HG03469 (cell line): ENCODE measurements around the gene MEF2C.
A peak's percentile ranks its signal among the peaks of the same experiment; 100 is the strongest.
"Not testable (repeated sequence)": the region's sequence is repeated elsewhere in the genome, so short reads cannot be mapped to it uniquely, and the experiment has no call there.

Experiments
- ATAC-seq: cut with Tn5 transposase; IDR thresholded peaks from one replicate; pipeline ENCODE4 v1.9.1; 2021; ENCODE audit warnings: mild to moderate bottlenecking, moderate library complexity, moderate number of reproducible peaks; ENCODE audit not compliant: unreplicated experiment

Gene MEF2C

DNA sequence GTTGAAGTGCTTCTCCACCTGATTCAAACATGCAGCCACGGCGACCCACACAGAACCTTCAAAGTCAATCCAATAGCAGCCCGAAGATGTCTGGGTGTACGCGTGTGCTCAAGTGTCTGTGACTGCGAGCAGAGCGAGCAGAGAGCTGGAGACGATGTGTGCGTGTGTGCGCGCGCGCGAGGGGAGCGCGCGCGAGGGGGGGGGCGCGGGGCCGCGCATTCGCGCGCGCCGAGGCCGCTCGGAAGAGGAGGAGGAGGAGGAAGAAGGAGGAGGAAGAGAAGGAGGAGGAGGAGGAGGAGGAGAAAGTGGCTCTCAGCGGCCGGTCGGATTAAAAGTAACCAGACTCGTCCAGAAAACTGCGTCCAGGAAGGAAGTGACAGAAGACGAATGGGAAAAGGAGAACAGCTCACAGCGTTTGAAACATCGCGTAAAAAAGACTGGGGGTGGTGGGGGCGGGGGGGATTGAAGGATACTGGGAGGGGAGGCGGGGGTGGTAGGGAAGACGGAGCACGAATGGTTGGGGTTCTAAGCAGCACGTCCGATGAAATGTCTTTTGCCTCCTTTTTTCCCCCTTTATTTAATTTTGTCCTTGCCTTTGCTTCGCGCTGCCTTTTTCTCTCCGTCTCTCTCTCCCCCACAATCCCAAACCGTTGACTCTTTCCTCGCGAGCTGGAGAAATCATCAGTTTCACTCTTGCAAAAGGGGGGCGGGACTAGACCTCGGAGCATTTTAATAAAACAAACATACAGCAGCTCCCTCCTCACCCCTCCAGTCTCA is at the start of gene MEF2C:
MEF2C (minus strand) TSS at position 126 of the 777 bp plus-strand sequence. CDS start 59,396 bp downstream, outside the sequence.
- ATAC-seq = peak; percentile 21

DNA sequence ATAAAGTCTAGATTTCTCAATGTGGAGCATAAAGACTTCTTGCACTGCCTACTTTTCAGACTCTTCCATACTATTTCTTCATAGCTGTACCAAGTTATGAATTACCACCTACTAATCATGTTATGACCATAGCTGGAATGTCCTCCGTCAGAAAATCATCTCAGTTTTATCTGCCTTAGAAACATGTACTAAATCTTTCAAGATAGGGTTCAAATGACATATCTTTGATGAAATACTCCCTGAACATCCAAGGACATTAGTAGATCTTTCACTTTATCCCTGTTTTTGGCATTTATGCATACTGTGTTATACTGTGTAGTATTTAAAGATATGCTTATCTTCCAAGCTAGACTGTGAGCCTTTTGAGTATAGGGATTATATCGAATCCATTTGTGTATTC is 49.6 kb upstream of the MEF2C start:
- ATAC-seq = no peak

DNA sequence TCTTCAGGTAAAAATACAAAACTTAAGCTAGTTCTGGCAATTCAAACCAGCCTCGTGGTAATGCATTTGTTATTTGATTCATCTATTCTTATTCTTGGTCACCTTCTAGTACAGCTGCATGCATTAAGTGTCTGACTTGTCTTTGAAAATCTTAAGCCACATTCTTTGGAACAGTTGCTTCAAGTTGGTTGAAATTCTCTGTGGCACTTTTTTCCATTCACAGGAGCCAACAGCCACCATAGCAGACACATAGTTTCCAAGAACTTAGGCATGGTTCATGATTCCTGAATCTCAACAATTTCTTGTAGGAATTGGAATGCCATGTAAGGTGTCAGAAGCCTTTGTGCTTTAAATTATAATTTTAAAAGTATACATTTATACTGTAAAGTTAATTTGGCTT is 47.4 kb upstream of the MEF2C start:
- ATAC-seq = no peak

DNA sequence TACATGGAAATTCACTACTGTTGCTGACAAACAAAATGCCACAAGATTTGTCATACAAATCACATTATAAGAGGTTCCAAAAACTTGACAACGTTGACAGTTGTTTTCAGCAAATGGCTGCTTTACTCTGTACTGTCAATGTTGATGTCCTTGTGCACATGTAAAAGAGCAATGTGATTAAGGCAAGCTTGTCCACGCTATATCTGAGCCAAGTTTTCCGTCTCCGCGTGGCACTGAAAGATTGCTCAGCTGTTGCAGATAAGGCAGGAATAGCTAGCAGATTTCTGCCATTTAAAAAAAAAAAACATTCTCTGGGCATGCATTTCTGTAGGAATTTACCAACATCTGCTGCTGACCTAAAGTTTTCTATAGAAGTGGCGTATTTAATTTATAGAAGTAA is 46.4 kb upstream of the MEF2C start:
- ATAC-seq = no peak

DNA sequence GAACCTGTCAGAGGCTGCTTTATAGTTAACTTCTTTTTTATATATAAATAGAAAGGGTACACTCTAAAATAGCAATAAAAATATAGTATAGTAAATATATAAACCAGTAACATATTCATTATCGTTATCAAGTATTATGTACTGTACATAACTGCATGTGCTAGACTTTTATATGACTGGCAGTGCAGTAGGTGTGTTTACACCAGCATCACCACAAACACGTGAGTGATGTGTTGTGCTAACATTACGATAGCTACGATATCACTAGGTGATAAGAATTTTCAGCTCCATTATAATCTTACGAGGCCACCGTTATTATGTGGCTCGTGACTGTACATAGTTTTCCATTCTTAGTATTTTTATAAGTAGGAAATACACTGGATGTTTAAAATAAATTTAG is 43.8 kb upstream of the MEF2C start:
- no peak for ATAC-seq

DNA sequence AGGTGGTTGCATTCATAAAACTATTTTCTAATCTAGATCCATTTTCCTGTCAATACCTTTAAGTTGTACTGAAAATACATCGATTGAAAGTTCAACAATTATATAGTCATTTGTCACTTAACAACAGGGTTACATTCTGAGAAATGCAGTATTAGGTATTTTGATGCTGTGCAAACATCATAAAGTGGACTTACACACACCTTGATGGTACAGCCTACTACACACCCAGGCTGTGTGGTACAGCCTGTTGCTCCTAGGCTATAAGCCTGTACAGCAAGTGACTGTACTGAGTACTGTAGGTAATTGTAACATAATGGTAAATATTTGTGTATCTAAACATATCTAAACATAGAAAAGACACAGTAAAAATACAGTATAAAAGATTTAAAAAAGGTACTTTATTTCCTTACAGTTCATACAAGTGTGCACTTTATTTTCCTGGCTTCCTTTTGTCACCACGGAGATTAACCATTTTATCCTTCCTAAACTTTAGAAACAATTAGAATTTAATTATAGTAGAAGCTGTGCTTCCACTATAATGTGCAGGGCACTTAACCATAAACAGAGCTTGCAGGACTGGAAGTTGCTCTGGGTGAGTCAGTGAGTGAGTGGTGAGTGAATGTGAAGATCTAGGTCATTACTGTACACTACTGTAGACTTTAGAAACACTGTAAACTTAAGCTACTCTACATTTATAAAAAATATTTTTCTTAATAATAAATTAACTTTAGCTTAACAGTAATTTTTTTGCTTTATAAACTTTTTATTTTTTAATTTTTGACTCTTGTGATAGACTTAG is 42.9 kb upstream of the MEF2C start:
- ATAC-seq = no peak

DNA sequence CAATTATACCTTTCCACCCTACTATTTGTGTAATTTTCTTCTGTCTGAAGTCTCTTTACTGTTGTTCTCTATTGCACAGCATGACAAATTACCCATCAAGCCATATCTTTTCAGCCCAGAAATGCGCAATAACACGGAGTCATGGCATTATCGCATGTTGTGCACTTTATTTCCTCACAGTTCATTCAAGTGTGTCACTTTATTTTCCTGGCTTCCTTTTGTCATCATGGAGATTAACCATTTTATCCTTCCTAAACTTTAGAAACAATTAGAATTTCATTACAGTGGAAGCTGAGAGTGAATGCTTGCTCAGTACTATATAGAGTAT is 41.3 kb upstream of the MEF2C start:
- ATAC-seq = no peak

DNA sequence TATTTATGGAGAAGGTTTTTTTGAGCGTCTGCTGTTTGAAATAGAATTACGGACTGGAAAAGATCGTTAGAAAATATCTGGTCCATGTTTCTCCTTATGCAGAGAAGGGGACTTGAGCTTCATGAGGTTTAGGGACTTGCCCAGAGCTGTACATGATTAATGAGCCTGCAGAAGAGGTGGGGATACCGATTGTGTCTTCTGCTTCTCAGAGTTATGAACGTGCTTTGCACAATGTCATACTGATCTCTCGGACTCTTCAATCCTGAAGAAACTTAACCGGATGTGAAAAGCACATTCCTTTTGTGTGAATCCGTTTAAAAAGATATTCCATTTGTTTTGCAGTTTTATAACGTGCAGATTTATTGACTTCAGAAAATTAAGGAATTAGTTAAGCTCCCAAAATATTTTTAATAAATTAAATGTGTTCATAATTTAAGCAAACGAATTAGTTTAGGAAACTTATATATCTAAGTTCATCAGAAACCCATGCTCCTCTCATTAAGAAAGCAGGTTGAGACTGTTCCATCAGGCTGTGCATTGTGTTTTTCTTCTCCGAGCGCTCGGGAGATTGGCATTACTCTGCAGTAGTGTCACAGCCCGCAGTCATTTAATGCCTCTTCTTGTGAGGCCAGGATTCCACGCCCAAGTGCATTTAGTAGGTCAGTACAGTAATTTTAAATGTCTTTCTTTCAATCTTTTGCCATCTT is 40.8 kb upstream of the MEF2C start:
- no peak for ATAC-seq

DNA sequence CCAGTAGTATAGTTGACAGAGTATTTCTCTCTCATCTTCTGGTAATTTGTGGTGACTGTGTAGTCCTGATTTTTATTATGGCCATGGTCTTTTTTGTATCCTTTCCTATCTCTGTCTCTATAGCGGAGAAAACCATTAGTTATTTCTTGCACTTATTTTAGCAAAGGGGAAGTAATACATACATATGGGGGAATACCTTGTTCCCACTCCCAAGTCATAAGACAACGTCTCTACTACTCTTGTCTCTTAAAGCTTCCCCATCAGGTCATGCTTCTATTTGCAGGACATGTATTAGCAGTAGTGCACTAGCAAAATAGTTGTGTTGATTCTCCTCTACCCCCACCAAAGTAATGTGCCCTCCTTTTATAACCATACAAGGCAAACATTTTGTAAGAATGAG is 29.8 kb upstream of the MEF2C start:
- not testable (repeated sequence) for ATAC-seq

DNA sequence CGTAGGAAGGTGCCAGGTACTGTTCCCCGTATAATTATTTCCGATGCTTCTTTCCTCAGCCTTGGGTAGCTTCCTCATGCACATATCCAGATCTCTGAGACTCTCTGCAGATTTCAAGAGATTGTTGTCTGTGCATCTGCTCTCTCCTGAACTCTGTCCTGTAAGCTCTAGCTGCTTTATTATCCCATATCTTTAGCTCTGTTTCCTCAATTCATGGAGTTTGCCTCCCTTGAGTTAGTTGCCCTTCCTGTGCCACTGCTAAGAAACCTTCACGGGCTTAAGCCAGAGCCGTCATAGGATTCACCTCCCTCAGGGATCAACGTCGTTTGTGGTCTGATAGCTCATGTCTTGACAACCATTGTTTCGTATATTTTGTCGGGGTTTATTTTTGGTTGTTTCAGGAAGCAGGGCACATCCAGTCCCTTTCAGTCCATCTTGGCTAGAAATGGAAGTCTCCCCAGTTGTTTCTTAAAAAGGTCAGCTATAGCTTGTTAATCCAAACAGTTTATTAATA is 28.1 kb upstream of the MEF2C start:
- not testable (repeated sequence) for ATAC-seq

DNA sequence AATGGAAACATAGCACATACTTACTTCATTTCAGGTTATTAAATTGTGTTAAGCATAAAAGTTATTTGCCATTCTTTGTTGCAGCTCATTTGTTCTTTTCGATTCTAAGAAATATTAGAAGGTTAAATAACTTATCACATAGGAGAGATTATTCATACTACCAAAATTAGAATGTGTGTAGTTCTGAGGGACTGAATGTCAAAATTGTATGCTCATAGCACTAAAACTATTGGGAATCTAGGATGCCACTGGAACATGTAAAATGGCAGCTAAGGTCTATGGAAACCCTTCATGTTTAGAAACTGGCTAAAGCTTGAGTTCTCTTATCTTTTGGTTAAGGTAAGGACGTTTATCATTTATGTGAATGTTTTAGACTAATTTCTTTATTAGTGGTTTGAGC is 21.5 kb upstream of the MEF2C start:
- not testable (repeated sequence) for ATAC-seq

DNA sequence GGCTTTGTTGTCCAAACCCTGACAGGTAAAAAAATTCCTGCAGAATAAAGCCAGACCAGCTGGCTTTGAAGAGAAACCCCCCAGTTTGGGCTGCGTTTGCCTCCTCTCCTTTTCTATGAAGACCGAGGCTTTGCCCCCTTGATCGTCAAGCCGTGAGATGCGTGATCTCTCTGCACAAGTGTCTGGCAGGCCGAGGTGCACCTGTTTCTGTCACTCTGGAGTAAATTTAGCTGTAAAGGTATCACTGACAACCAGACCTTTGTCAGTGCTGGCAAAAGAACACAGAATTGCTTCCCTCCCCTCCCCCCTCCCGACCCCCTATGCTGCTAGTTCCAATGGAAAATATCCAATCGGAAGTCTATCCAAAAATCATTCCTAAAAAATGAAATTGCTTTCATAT is 21.0 kb upstream of the MEF2C start:
- not testable (repeated sequence) for ATAC-seq

DNA sequence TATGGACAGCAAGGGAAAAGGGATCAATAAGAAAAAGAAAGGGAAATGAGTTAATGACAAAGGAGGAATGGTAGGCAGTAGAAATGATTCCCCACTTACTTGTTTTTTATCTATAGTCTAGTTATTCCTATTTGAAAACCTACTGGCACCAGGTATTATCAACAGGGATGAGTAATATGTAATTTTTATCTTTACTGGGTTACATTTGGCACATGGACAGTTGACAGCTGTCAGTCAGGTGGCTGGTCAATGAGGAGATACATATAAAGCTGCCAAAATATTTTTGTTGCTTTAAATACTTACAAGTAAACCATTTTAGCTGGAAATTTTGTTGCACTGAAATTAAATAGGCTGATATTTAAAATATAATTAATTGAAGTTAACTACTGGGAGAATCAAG is 18.1 kb upstream of the MEF2C start:
- not testable (repeated sequence) for ATAC-seq

DNA sequence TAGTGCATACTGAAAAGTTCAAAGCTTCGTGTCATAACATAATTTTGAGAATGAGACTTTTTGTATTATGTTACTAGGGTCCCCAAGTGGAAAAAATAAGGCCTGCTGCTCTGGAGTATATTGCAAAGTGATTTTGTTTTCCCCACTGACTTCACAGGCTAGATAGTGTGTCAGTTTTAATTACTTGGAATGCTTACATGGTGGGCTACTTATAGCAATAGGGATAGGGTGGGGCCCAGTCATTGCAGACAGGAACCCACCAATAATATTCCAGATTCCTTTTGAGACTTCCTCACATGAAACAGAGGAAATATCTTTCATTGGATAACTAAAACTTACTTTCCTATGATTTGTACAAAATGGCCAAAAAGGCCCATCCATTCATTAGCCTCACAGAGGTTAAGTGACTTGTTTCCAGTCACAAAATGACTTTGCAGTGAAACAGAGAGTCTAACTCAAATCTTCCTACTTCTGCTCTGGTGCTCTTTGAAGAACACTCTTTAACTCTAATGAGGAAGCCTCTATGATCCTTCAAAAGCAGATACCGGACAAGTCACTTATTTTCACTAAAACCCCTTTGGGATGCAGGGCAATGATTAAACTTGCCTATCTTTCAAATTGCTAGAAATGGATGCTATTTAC is 16.2 kb upstream of the MEF2C start:
- ATAC-seq = no peak

DNA sequence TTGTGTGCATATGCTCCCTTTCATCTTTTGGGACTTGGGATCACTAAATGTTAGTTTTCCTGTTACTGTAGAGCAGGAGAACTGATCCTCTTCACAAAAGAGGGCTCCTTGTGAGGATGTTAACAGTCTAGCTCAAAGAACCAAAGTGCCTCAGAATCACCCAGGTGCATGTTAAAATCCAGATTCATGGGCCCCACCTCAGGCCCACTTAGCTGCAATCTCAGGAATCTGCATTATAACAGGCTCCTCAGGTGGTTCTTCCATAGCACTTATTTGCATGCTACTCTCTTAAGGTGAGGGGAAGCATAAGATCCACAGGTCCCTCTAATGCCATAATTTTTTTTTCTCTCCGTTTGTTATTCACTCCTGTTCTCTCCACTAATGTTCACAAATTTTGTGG is 14.8 kb upstream of the MEF2C start:
- ATAC-seq = no peak

DNA sequence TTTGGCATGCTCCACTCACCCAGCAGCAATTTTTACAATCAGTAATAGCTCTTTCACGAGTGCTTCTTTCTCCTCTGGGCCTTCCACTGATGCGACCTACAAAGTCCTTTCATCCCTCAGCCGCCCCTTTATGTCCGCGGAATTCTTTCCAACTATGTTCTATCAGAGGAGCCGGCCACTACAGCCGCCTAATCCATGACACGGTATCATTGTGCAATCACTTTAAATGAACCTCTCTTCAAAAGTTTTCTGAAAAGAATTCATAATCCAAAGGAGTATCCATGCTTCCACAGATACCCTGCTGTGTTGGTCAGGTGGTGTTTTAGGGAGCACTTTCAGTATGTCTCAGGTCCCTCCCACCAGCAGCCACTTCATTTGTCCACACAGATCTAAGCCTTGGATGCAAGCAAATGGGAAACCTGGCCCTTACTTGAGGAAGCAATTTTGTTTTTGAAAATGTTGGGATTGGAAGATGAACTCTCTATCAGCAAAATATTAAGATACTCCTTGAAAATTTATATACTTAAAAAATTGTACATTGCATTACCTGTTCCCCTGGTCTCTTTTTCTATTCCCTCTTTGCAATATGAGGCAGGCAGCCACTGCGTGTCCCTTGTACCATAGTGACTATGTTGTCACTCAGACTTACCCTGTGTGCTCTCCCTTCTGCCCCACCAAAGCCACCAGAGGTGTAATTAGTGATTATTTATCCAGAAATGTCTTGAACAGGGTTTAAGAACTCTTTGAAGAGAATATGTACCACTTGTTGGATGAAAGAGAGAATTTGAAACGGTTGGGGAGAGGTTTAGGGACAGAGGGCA is 12.9 kb upstream of the MEF2C start:
- no peak for ATAC-seq

DNA sequence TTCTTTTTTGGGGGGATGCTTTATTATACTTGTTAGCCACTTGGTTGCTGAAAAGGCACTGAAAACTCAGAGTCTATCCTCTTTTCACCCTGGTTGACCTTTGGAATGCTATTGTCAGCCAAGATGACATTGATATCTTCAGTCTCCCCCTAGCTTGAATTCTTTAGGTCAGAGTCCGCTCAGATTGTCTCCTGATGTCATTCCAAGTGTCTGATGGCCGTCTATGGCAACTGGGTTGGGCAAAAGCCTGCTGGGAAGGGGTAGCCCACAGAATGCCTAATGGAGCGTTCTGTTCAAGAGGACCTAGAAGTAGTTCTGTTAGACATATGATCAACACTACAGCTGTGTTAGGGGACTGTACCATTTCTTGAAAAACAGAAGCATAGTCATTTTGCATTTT is 9.7 kb upstream of the MEF2C start:
- no peak for ATAC-seq

DNA sequence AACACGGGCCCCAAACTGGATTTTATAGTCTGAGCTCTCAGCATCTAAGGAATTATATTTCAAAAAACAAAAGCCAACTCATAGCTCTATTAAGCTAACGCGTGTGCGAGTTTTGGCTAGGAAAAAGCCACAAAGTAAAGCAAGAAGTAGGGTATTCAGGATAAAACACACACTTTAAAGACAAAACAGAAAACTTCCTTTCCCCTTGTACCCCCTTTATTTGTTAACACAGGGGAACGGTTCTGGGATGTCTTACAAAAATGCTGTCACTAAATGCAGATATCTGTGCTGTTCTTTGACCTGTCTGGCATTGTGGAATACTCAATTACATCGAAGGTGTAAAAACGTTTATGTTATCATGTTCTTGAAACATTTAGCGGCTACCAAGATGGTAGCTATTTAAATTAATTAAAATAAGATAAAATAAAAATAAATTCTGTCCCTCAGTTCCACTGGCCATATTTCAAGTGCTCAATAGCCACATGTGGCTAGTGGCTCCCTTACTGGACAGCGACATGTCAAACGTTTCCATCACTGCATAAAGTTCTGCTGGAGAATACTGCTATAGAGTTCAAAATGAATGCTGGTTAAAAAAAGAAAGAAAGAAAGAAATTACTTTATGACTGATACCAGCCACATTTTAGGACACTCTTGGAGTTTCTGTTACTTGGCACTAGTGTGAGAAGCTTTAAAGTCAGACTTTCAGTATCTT is 7.2 kb upstream of the MEF2C start:
- ATAC-seq = no peak
